Neural cell (in vitro differentiated cells): ENCODE results near the gene CACNG8.

Source experiments
- CTCF ChIP-seq: fragments of 450-650 bp; IDR thresholded peaks from 2 replicates; pipeline ENCODE4 v1.5.1; 2014; ENCODE audit warnings: antibody characterized with exemption, mild to moderate bottlenecking, moderate library complexity; ENCODE audit not compliant: poor library complexity, severe bottlenecking
- EP300 ChIP-seq: fragments of 450-650 bp; conservative IDR thresholded peaks from 2 replicates; pipeline ENCODE4 v1.6.1; 2014; ENCODE audit warnings: antibody characterized with exemption, mild to moderate bottlenecking, moderate library complexity; ENCODE audit not compliant: poor library complexity, severe bottlenecking

GRCh38 chr19:53999694-54000093 is 37.0 kb downstream of the CACNG8 start:
- TF ChIP-seq CTCF (no peak), EP300 (no peak)
